ENCODE data around the gene PRKCZ.

Gene PRKCZ

GRCh38 chr1:2200308-2200943 is 150.2 kb downstream of the PRKCZ start:
- H3K9me3 ChIP-seq (ENCODE audit: control insufficient read depth, low read length): no peaks in the 10 kb centered on the region
- H3K4me1 ChIP-seq (ENCODE audit: control insufficient read depth, insufficient read depth, low read length): peaks cover 23% of the 10 kb centered on the region
- no peaks in the 10 kb centered on the region for H3K36me3 ChIP-seq (ENCODE audit: control insufficient read depth, insufficient read depth, low read length, severe bottlenecking)
- DNase-seq (ENCODE audit: low read depth): no peak
- peak overlapping the region; percentile 25 for H3K9ac ChIP-seq (ENCODE audit: low read length)
- no peaks in the 10 kb centered on the region for H3K27me3 ChIP-seq (replicated peaks; ENCODE audit: control insufficient read depth, insufficient read depth, low read length)
- peak overlapping the region; percentile 89 for H3K4me3 ChIP-seq (ENCODE audit: low read length)

- Histone ChIP-seq H3K4me3 (ENCODE audit: low read length) (no peak overlapping the region), H3K9me3 (ENCODE audit: control insufficient read depth, low read length) (no peaks in the 10 kb centered on the region), H3K27me3 (replicated peaks; ENCODE audit: control insufficient read depth, insufficient read depth, low read length) (no peaks in the 10 kb centered on the region), H3K4me1 (ENCODE audit: control insufficient read depth, insufficient read depth, low read length) (peaks cover 26% of the 10 kb centered on the region), H3K9ac (ENCODE audit: low read length) (peak overlapping the region; percentile 25), H3K36me3 (ENCODE audit: control insufficient read depth, insufficient read depth, low read length, severe bottlenecking) (no peaks in the 10 kb centered on the region)
- no peak for DNase-seq (ENCODE audit: low read depth)
Observed at GRCh38 chr1:2201062-2201461, 150.9 kb downstream of the PRKCZ start.

- Histone ChIP-seq H3K9me3 (ENCODE audit: control insufficient read depth, low read length) (no peaks in the 10 kb centered on the region), H3K4me3 (ENCODE audit: low read length) (no peak overlapping the region), H3K36me3 (ENCODE audit: control insufficient read depth, insufficient read depth, low read length, severe bottlenecking) (no peaks in the 10 kb centered on the region), H3K27me3 (replicated peaks; ENCODE audit: control insufficient read depth, insufficient read depth, low read length) (no peaks in the 10 kb centered on the region), H3K4me1 (ENCODE audit: control insufficient read depth, insufficient read depth, low read length) (peaks cover 34% of the 10 kb centered on the region), H3K9ac (ENCODE audit: low read length) (no peak overlapping the region)
- DNase-seq (ENCODE audit: low read depth): no peak
Observed at GRCh38 chr1:2202008-2202575, 151.9 kb downstream of the PRKCZ start.

- DNase-seq (ENCODE audit: low read depth): no peak
- Histone ChIP-seq H3K36me3 (ENCODE audit: control insufficient read depth, insufficient read depth, low read length, severe bottlenecking) (no peaks in the 10 kb centered on the region), H3K4me1 (ENCODE audit: control insufficient read depth, insufficient read depth, low read length) (peaks cover 43% of the 10 kb centered on the region), H3K4me3 (ENCODE audit: low read length) (no peak overlapping the region), H3K27me3 (replicated peaks; ENCODE audit: control insufficient read depth, insufficient read depth, low read length) (no peaks in the 10 kb centered on the region), H3K9ac (ENCODE audit: low read length) (no peak overlapping the region), H3K9me3 (ENCODE audit: control insufficient read depth, low read length) (no peaks in the 10 kb centered on the region)
Observed at GRCh38 chr1:2202843-2203601, 152.8 kb downstream of the PRKCZ start.

DNA sequence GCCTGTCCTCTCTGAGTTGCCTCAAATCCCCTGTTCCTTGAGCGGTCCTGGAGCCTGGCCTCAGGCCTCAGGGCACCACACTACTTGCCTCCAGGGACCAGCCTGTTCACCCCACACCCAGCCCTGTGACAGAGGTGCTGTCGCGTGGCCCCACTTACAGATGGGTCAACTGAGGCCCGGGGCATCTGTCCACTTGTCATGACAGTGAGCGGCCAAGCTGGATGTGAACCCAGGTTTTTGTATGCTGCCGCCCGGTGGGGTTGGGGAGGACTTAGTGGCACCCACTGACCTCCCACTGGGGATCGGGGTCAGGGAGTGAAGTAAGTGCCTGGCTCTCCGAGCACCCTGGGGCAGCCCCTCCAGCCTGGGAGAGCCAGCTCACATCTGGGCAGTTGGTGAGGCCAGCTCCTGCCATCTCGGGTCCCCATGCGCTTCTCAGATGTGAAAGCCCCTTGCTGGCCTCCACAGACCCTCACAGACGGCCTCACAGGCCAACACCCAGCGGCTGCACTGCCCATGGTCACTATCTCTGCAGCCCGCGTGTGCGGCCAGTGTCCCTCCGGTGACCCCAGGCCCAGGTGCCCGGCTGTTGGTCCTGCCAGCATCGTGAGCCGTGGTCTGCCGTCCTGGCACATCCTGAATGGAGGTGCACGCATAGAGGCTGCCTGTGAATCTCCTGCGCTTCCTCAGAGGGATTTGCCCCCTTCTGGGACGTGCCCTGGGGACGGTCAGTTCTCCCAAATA is 153.6 kb downstream of the PRKCZ start:
- no peak for DNase-seq (ENCODE audit: low read depth)
- no peaks in the 10 kb centered on the region for H3K27me3 ChIP-seq (replicated peaks; ENCODE audit: control insufficient read depth, insufficient read depth, low read length)
- no peaks in the 10 kb centered on the region for H3K9me3 ChIP-seq (ENCODE audit: control insufficient read depth, low read length)
- H3K4me3 ChIP-seq (ENCODE audit: low read length): peak overlapping the region; percentile 78
- no peaks in the 10 kb centered on the region for H3K36me3 ChIP-seq (ENCODE audit: control insufficient read depth, insufficient read depth, low read length, severe bottlenecking)
- H3K9ac ChIP-seq (ENCODE audit: low read length): peak overlapping the region; percentile 87
- peaks cover 49% of the 10 kb centered on the region for H3K4me1 ChIP-seq (ENCODE audit: control insufficient read depth, insufficient read depth, low read length)

DNA sequence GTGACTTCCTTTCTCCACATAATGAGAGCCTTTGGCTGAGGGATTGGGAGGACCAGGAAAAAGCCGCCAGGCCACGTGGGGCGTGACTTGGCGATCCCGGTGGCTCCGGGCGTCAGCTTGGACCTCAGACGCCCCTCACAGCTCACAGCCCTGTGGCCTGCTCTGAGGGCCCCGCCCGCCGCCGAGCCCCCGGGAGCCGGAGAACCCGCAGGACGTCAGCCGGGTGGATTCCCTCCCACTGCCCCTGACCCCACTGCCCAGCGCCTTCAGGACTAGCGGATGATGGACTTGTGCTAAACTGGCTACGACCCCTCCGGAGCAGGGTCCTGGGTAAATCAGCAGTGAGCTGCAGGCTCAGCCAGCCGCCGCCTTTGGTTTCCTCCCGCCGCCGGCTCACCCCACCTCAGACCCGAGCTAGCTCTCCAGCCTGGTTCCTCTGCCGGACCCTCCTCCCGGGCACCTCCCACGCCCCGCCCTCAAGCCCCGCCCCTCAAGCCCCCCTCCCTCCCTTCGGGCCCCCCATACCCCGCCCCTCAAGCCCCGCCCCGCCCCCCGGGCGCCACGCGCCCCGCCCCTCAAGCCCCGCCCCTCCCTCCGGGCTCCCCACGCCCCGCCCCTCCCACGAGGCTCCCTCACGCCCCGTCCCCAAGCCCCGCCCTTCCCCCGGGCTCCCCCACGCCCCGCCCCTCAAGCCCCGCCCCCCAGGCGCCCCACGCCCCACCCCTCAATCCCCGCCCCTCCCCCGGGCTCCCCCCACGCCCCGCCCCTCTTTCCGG is 154.4 kb downstream of the PRKCZ start:
- peak; percentile 99 for DNase-seq (ENCODE audit: low read depth)
- H3K4me1 ChIP-seq (ENCODE audit: control insufficient read depth, insufficient read depth, low read length): peaks cover 52% of the 10 kb centered on the region
- H3K9ac ChIP-seq (ENCODE audit: low read length): peak overlapping the region; percentile 87
- no peaks in the 10 kb centered on the region for H3K9me3 ChIP-seq (ENCODE audit: control insufficient read depth, low read length)
- H3K4me3 ChIP-seq (ENCODE audit: low read length): peak overlapping the region; percentile 78
- no peaks in the 10 kb centered on the region for H3K36me3 ChIP-seq (ENCODE audit: control insufficient read depth, insufficient read depth, low read length, severe bottlenecking)
- no peaks in the 10 kb centered on the region for H3K27me3 ChIP-seq (replicated peaks; ENCODE audit: control insufficient read depth, insufficient read depth, low read length)

GRCh38 chr1:2205191-2205952 is 155.2 kb downstream of the PRKCZ start:
- Histone ChIP-seq H3K9ac (ENCODE audit: low read length) (peak overlapping the region; percentile 70), H3K4me3 (ENCODE audit: low read length) (peak overlapping the region; percentile 74), H3K4me1 (ENCODE audit: control insufficient read depth, insufficient read depth, low read length) (peaks cover 52% of the 10 kb centered on the region), H3K36me3 (ENCODE audit: control insufficient read depth, insufficient read depth, low read length, severe bottlenecking) (no peaks in the 10 kb centered on the region), H3K27me3 (replicated peaks; ENCODE audit: control insufficient read depth, insufficient read depth, low read length) (no peaks in the 10 kb centered on the region), H3K9me3 (ENCODE audit: control insufficient read depth, low read length) (no peaks in the 10 kb centered on the region)
- no peak for DNase-seq (ENCODE audit: low read depth)

DNA sequence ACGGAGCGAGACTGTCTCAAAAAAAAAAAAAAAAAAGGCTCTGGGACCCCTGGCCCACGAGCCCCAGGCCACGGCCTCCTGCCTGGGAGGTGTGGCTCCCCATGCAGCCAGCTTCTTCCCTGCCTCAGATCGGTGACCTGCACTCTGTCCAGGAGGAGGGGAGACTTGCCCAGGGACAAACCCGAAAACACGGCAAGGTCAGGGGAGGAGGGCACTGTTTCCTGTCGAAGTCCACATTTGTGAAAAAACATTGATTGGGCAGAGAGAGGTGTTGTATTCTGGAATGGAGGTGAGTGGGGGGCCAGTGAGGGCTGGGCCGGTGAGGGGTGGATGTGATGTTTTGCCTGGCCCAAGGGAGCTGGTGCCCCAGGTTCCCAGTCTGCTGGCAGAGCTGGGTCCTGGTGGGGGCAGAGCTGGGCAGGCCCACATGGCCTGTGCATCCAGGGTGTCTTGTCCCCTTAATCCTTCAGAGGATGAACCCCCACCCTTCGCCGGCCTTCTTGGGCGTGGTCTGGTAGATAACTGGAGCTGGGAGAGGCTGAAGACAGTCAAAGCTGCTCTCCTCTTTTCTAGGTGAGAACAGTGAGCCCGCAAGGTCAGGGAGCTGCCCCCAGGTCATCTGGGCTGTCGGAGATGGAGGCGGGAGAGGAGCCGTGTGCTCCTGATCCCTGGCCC is 156.7 kb downstream of the PRKCZ start:
- Histone ChIP-seq H3K9me3 (ENCODE audit: control insufficient read depth, low read length) (no peaks in the 10 kb centered on the region), H3K36me3 (ENCODE audit: control insufficient read depth, insufficient read depth, low read length, severe bottlenecking) (no peaks in the 10 kb centered on the region), H3K4me1 (ENCODE audit: control insufficient read depth, insufficient read depth, low read length) (peaks cover 50% of the 10 kb centered on the region), H3K27me3 (replicated peaks; ENCODE audit: control insufficient read depth, insufficient read depth, low read length) (no peaks in the 10 kb centered on the region), H3K4me3 (ENCODE audit: low read length) (peak overlapping the region; percentile 72), H3K9ac (ENCODE audit: low read length) (peak overlapping the region; percentile 88)
- no peak for DNase-seq (ENCODE audit: low read depth)

DNA sequence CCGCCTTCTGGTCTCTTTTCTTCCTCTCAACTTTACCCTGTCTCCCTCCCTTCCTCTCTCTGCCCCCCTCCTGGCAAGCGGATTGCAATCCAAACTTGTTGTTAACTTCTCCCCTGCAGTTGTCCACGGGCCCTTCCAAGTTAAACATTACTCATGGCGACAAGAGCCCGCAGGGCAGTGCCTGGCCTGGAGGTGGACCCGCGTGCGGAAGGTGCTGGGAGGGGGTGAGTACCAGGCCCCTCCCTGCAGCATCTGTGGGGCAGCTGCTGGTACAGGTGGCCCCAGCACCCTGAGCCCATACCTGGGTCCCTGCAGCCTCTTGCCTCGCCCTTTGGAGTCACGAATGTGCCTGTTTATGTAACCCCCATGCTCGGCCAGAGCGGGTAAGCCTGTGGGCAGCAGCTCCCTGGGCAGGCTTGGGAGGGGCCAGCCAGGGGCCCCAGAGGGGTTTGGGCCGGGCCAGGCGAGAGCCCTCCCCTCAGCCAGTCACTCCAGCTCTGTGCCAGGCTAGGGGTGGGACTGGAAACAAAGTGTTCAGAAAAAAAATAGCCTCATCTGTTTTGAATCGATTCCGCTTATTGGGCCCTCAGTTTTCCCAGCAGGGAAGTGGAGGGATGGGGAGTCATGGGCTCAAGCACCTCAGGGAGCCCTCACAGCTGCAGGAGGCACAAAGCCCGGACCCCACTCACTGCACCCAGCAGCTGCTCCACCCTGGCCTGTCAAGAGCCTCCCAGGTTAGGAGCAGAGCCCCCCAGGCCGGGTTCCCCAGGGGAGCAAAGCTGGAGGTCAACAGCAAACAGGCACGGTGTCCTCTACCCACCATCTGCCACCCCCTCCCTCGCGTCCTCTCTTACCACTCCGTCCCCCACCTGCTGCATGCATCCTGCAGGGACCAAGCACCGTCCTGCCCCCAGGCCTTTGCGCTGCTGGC is 158.4 kb downstream of the PRKCZ start:
- Histone ChIP-seq H3K9me3 (ENCODE audit: control insufficient read depth, low read length) (no peaks in the 10 kb centered on the region), H3K4me3 (ENCODE audit: low read length) (peak overlapping the region; percentile 50), H3K4me1 (ENCODE audit: control insufficient read depth, insufficient read depth, low read length) (peaks cover 65% of the 10 kb centered on the region), H3K9ac (ENCODE audit: low read length) (peak overlapping the region; percentile 88), H3K36me3 (ENCODE audit: control insufficient read depth, insufficient read depth, low read length, severe bottlenecking) (no peaks in the 10 kb centered on the region), H3K27me3 (replicated peaks; ENCODE audit: control insufficient read depth, insufficient read depth, low read length) (no peaks in the 10 kb centered on the region)
- peak; percentile 95 for DNase-seq (ENCODE audit: low read depth)

Data from adipocyte (in vitro differentiated cells).